Suprapubic skin (tissue), 4 donors: ENCODE measurements around the gene COMMD1. TPM values are rescaled to one million over a fixed set of nuclear protein-coding genes. Genes with fewer than 3 reads are reported as not detected.

Experiments used
- DNase-seq, 2 donors: peaks; one replicate each; pipeline ENCODE4 v3.0.0-alpha.2; 2019; ENCODE audit warnings: low spot score in 2 of 2
- H3K27ac ChIP-seq: fragments of 200-600 bp; sonication (generic); one replicate; pipeline ENCODE4 v1.5.1; 2019
- H3K27me3 ChIP-seq: fragments of 200-600 bp; sonication (generic); one replicate; pipeline ENCODE4 v1.5.1; 2019
- H3K36me3 ChIP-seq: fragments of 200-600 bp; sonication (generic); one replicate; pipeline ENCODE4 v1.5.1; 2019
- H3K4me1 ChIP-seq: fragments of 200-600 bp; sonication (generic); one replicate; pipeline ENCODE4 v1.5.1; 2019
- H3K4me3 ChIP-seq: fragments of 200-600 bp; sonication (generic); one replicate; pipeline ENCODE4 v1.5.1; 2019; ENCODE audit warnings: mild to moderate bottlenecking
- H3K9me3 ChIP-seq: fragments of 200-600 bp; sonication (generic); one replicate; pipeline ENCODE4 v1.5.1; 2019
- EP300 ChIP-seq: sonication (generic); formaldehyde crosslinking; IDR thresholded peaks from one replicate; pipeline ENCODE4 v1.6.1; 2017; ENCODE audit warnings: antibody characterized with exemption
- POLR2A ChIP-seq, 2 donors: fragments of 450-650 bp; IDR thresholded peaks; one replicate each; pipeline ENCODE4 v1.6.1; 2017; ENCODE audit warnings: antibody characterized with exemption in 2 of 2, mild to moderate bottlenecking in 2 of 2, moderate library complexity in 2 of 2
- POLR2AphosphoS5 ChIP-seq, 3 donors: sonication (generic); formaldehyde crosslinking; IDR thresholded peaks; one replicate each; pipeline ENCODE4 v1.6.1; 2017; ENCODE audit warnings: antibody characterized with exemption in 3 of 3
- WGBS: methylation state at CpG from one replicate; pipeline ENCODE4 v1.1.5; 2018; 5-methylcytosine and 5-hydroxymethylcytosine counted together
- total RNA-seq, 4 donors: library from RNA; depleted of rRNA; stranded (reverse); fragments of >200 nt; gene quantifications; one replicate each; pipeline ENCODE4 v1.1.0, GENCODE V29; 2016
- TF ChIP-seq, protein P1 (sequence below), 2 donors: fragments of 200-600 bp in 1 of 2; fragments of 450-650 bp in 1 of 2; sonication (generic) in 1 of 2; IDR thresholded peaks; one replicate each; pipeline ENCODE4 v1.5.1; 2016 to 2019; ENCODE audit warnings: antibody characterized with exemption in 2 of 2, mild to moderate bottlenecking in 1 of 2, moderate library complexity in 1 of 2

Gene COMMD1
- total RNA-seq, 4 donors from 2014 or later = 45.6 to 64.3 (median 57.7) TPM

DNA sequence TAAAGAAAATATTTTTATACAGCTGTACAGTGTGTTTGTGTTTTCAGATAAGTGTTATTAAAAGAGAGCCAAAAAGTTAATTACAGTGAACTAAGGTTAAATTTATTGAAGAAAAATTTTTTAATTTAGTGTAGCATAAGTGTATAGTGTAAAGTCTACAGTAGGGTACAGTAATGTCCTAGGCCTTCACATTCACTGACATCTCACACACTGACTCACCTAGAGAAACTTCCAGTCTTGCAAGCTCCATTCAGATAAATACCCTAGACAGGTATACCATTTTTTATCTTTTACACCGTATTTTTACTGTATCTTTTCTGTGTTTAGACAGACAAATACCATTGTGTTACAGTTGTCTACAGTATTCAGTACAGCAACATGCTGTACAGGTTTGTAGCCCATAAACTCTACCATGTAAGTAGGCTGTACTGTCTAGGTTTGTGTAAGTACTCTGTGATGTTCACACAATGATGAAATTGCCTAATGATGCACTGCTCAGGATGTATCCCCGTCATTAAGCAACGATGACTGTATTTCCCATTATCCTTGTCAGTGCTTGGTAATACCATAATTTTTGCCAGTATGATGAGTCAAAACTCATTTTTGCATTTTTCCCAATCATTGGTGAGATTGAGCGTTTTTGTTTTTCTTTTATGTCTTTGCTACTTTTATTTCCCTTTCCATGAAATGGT, 242.3 kb downstream of the COMMD1 start:
- Histone ChIP-seq H3K4me3 (no peak overlapping the region), H3K27ac (no peak overlapping the region), H3K9me3 (no peaks in the 10 kb centered on the region), H3K4me1 (peaks cover 13% of the 10 kb centered on the region), H3K27me3 (no peaks in the 10 kb centered on the region), H3K36me3 (no peaks in the 10 kb centered on the region)
- 96% methylated on average over 4 of the region's 4 CpGs for WGBS
- DNase-seq = no peak
- TF ChIP-seq POLR2AphosphoS5 (IDR thresholded peaks at IDR 0.05) (no peak), POLR2A (IDR thresholded peaks at IDR 0.05) (no peak), EP300 (no peak)
- TF ChIP-seq, protein P1, sequence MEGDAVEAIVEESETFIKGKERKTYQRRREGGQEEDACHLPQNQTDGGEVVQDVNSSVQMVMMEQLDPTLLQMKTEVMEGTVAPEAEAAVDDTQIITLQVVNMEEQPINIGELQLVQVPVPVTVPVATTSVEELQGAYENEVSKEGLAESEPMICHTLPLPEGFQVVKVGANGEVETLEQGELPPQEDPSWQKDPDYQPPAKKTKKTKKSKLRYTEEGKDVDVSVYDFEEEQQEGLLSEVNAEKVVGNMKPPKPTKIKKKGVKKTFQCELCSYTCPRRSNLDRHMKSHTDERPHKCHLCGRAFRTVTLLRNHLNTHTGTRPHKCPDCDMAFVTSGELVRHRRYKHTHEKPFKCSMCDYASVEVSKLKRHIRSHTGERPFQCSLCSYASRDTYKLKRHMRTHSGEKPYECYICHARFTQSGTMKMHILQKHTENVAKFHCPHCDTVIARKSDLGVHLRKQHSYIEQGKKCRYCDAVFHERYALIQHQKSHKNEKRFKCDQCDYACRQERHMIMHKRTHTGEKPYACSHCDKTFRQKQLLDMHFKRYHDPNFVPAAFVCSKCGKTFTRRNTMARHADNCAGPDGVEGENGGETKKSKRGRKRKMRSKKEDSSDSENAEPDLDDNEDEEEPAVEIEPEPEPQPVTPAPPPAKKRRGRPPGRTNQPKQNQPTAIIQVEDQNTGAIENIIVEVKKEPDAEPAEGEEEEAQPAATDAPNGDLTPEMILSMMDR (IDR thresholded peaks at IDR 0.05) = no peak

DNA sequence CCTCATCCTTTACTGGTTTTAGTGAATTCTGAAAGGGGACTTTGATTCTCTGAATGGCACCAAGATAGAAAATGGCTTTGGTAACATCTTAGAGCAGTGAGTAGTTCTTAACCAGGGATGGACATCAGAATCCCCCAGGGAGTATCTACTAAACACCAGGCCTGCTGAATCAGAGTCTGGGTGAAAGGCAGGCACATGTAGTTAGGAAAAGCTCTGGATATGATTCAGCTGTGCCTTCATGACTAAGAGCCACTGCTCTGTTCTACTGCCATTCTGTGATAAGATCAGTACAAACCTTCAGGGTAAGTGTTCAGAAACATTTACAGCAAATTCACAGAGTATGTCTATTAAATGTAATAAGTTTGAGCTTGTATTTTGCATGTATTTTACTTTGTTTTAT, 244.2 kb downstream of the COMMD1 start:
- Histone ChIP-seq H3K27ac (no peak overlapping the region), H3K4me3 (no peak overlapping the region)
- TF ChIP-seq, protein P1 (IDR thresholded peaks at IDR 0.05) = no peak
- TF ChIP-seq POLR2A (IDR thresholded peaks at IDR 0.05) = no peak
- TF ChIP-seq POLR2AphosphoS5 (IDR thresholded peaks at IDR 0.05) = no peak
- TF ChIP-seq EP300 = no peak

DNA sequence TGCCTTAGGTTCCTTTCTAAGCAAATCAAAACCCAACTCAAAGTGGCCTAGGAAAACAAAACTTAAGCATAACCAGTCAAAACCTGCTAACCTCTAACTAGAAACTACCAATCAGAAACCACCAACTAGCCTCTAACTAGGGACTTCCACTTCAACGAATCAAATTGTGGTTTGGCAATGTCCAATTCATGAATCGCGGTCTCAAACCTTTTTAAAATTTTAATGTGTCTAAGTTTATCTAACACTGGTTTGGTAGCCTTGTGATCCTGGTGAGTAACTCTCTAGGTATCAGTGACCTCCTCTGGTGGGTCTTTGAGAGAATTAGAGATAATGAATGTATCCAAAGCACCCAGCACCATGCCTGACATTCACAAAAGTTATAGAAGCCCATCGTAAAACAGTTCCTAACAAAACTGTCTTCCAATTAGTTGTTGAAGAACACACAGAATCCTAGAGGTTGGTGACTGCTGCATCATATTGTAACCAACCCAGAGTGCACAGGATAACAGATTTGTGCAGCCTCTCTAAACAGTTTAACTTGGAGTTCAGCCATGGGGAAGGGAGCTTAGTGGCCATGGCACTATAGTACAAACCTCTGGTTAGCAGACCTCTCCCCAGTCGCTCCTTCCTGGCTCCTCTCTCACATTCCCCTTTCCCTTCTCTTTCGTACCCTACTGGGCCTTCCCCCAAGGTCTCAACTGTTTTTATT, 245.3 kb downstream of the COMMD1 start:
- Histone ChIP-seq H3K27ac (no peak overlapping the region), H3K27me3 (no peaks in the 10 kb centered on the region), H3K9me3 (no peaks in the 10 kb centered on the region), H3K36me3 (no peaks in the 10 kb centered on the region), H3K4me3 (no peak overlapping the region), H3K4me1 (peaks cover 13% of the 10 kb centered on the region)
- TF ChIP-seq POLR2AphosphoS5 (IDR thresholded peaks at IDR 0.05) = no peak
- no peak for TF ChIP-seq POLR2A (IDR thresholded peaks at IDR 0.05)
- TF ChIP-seq, protein P1 (IDR thresholded peaks at IDR 0.05) = no peak
- no peak for DNase-seq
- WGBS = 84% methylated on average over 6 of the region's 6 CpGs

More for the DNA sequence above, 244.2 kb downstream of the COMMD1 start:
- no peaks in the 10 kb centered on the region for H3K36me3 ChIP-seq
- H3K9me3 ChIP-seq = no peaks in the 10 kb centered on the region
- DNase-seq = no peak
- H3K27me3 ChIP-seq = no peaks in the 10 kb centered on the region
- H3K4me1 ChIP-seq = peaks cover 13% of the 10 kb centered on the region

DNA sequence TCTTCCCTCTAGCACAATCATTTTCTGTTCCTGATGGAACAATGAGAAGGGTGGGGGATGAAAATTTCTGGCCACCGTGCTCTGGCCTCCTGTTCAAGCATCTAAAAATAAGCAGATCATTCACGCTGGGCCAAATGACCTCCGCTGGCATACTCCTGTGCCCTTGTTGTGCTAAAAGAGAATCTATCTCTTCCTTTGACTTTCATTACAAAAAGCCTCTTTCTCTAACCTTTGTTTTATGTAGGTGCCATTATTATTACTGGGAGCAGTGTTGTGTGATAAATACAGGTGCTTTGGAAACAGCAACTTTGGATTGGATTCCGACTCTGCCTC, 245.8 kb downstream of the COMMD1 start:
- H3K27ac ChIP-seq = no peak overlapping the region
- H3K27me3 ChIP-seq = no peaks in the 10 kb centered on the region
- H3K4me3 ChIP-seq = no peak overlapping the region
- DNase-seq = no peak
- 83% methylated on average over 4 of the region's 4 CpGs for WGBS
- TF ChIP-seq POLR2AphosphoS5 (IDR thresholded peaks at IDR 0.05) = no peak
- TF ChIP-seq EP300 = no peak
- TF ChIP-seq, protein P1 (IDR thresholded peaks at IDR 0.05) = no peak
- no peak for TF ChIP-seq POLR2A (IDR thresholded peaks at IDR 0.05)
- no peaks in the 10 kb centered on the region for H3K9me3 ChIP-seq
- no peaks in the 10 kb centered on the region for H3K36me3 ChIP-seq
- H3K4me1 ChIP-seq = peaks cover 13% of the 10 kb centered on the region

DNA sequence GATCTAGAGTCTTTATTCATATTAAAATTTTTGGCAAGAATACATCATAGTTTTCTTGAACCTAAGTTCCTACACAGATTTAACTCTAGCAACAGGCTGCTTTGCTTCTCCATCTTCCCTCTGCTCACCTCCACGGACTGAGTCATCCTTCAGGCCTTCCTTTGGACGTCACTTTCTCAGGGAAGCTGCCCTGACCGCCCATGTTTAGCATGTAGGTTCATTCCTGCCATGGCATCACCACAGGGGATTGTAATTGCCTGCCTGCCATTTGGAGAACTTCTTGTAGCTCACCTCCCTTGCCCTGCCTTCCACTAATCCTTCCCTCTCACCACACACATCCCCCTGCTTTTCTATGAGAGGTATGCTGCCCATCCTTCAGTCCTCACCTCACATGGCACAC, 246.5 kb downstream of the COMMD1 start:
- TF ChIP-seq EP300 (no peak), POLR2AphosphoS5 (IDR thresholded peaks at IDR 0.05) (no peak), POLR2A (IDR thresholded peaks at IDR 0.05) (no peak)
- TF ChIP-seq, protein P1 (IDR thresholded peaks at IDR 0.05) = no peak
- no peak for DNase-seq
- H3K36me3 ChIP-seq = no peaks in the 10 kb centered on the region
- peaks cover 13% of the 10 kb centered on the region for H3K4me1 ChIP-seq
- H3K4me3 ChIP-seq = no peak overlapping the region
- no peaks in the 10 kb centered on the region for H3K9me3 ChIP-seq
- H3K27me3 ChIP-seq = no peaks in the 10 kb centered on the region
- no peak overlapping the region for H3K27ac ChIP-seq
- 93% methylated on average over 3 of the region's 3 CpGs for WGBS
